SU-DHL-6 (cell line): ENCODE measurements around the gene PEX13.
A peak's percentile ranks its signal among the peaks of the same experiment; 100 is the strongest.

Experiments
- H2AFZ ChIP-seq: fragments of 200-600 bp; sonication (generic); 2 replicates; pipeline ENCODE4 v1.6.1; 2014; ENCODE audit warnings: low read depth, mild to moderate bottlenecking, moderate library complexity, mixed read lengths, antibody characterized with exemption, low read length; ENCODE audit not compliant: severe bottlenecking
- H3F3A ChIP-seq: fragments of 200-600 bp; shearing (Covaris generic); 2 replicates; pipeline ENCODE4 v1.6.0; 2016; ENCODE audit warnings: antibody characterized with exemption, mild to moderate bottlenecking; ENCODE audit not compliant: insufficient read depth
- H3K27ac ChIP-seq: fragments of 200-600 bp; sonication (generic); 2 replicates; pipeline ENCODE4 v1.5.1; 2016; ENCODE audit warnings: low read depth, mild to moderate bottlenecking, low read length, moderate library complexity, mixed read lengths
- H3K27me3 ChIP-seq: fragments of 200-600 bp; sonication (generic), shearing (Covaris generic); 2 replicates; pipeline ENCODE4 v1.6.0; 2014; ENCODE audit warnings: mild to moderate bottlenecking, low read length
- H3K36me3 ChIP-seq: fragments of 200-600 bp; sonication (generic); 2 replicates; pipeline ENCODE4 v1.6.1; 2014; ENCODE audit warnings: mild to moderate bottlenecking, low read length, mixed read lengths
- H3K4me2 ChIP-seq: fragments of 300-600, 200-600 bp; shearing (Covaris generic), sonication (generic); 2 replicates; pipeline ENCODE4 v1.6.0; 2014; ENCODE audit warnings: low read length, low read depth, mild to moderate bottlenecking; ENCODE audit not compliant: poor library complexity, severe bottlenecking
- H3K4me3 ChIP-seq: fragments of 200-600 bp; sonication (generic); 2 replicates; pipeline ENCODE4 v1.5.1; 2014; ENCODE audit warnings: antibody characterized with exemption, low read length, mild to moderate bottlenecking, mixed read lengths; ENCODE audit not compliant: insufficient read depth, poor library complexity, severe bottlenecking
- H3K79me2 ChIP-seq: fragments of 200-600 bp; sonication (generic); 2 replicates; pipeline ENCODE4 v1.6.1; 2014; ENCODE audit warnings: mild to moderate bottlenecking, low read length, moderate library complexity; ENCODE audit not compliant: insufficient read depth
- H3K9ac ChIP-seq: fragments of 200-600 bp; sonication (generic); 2 replicates; pipeline ENCODE4 v1.7.0; 2014; ENCODE audit warnings: mild to moderate bottlenecking, low read length
- H3K9me2 ChIP-seq: fragments of 200-600 bp; sonication (generic); replicated peaks from 2 replicates; pipeline ENCODE4 v1.6.1; 2014; ENCODE audit warnings: low read length; ENCODE audit not compliant: insufficient read depth
- H3K9me3 ChIP-seq: fragments of 200-600 bp; sonication (generic); 2 replicates; pipeline ENCODE4 v1.6.1; 2014; ENCODE audit warnings: low read length, mixed read lengths; ENCODE audit not compliant: insufficient read depth
- H4K20me1 ChIP-seq: fragments of 200-600 bp; sonication (generic); 2 replicates; pipeline ENCODE4 v1.6.1; 2014; ENCODE audit warnings: low read depth, mild to moderate bottlenecking, antibody characterized with exemption, low read length, moderate library complexity, mixed read lengths
- EZH2phosphoT487 ChIP-seq: fragments of 200-600 bp; sonication (generic), shearing (Covaris generic); conservative IDR thresholded peaks from 2 replicates; pipeline ENCODE4 v1.6.1; 2018; ENCODE audit warnings: mild to moderate bottlenecking, antibody characterized with exemption, low read length, moderate library complexity, mixed read lengths
- TF ChIP-seq, protein P1 (sequence below): fragments of 200-600 bp; sonication (generic); IDR thresholded peaks from one replicate; pipeline ENCODE4 v1.5.1; 2017; ENCODE audit warnings: antibody characterized with exemption, mild to moderate bottlenecking, low read length, moderate library complexity; ENCODE audit not compliant: insufficient read depth, poor library complexity, severe bottlenecking

The PEX13 gene

GRCh38 chr2:61065714-61066709 lies 48.5 kb downstream of the PEX13 start, which contains the start of gene SANBR:
TSS of gene SANBR (plus strand) at chr2:61065871. CDS start at chr2:61070351, 4,480 bp downstream.
- TF ChIP-seq EZH2phosphoT487, result no peak
- TF ChIP-seq, protein P1, sequence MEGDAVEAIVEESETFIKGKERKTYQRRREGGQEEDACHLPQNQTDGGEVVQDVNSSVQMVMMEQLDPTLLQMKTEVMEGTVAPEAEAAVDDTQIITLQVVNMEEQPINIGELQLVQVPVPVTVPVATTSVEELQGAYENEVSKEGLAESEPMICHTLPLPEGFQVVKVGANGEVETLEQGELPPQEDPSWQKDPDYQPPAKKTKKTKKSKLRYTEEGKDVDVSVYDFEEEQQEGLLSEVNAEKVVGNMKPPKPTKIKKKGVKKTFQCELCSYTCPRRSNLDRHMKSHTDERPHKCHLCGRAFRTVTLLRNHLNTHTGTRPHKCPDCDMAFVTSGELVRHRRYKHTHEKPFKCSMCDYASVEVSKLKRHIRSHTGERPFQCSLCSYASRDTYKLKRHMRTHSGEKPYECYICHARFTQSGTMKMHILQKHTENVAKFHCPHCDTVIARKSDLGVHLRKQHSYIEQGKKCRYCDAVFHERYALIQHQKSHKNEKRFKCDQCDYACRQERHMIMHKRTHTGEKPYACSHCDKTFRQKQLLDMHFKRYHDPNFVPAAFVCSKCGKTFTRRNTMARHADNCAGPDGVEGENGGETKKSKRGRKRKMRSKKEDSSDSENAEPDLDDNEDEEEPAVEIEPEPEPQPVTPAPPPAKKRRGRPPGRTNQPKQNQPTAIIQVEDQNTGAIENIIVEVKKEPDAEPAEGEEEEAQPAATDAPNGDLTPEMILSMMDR, result no peak
- Histone ChIP-seq H3K4me2 (peak within 1 kb of the TSS; percentile 89), H3K27ac (peak within 1 kb of the TSS; percentile 44), H3K4me3 (peak within 1 kb of the TSS; percentile 79), H3K36me3 (0 out of 2 replicates have a peak, but pooled peaks cover 4% of the 10 kb centered on the region), H3F3A (peaks cover 10% of the 10 kb centered on the region; the same call in 1 of the 2 replicates), H3K9me2 (no peaks in the 10 kb centered on the region), H3K9me3 (no peaks in the 10 kb centered on the region), H2AFZ (peak within 1 kb of the TSS; percentile 97), H3K79me2 (peaks cover 11% of the 10 kb centered on the region; the same call in 1 of the 2 replicates), H4K20me1 (no peaks in the 10 kb centered on the region), H3K9ac (peak within 1 kb of the TSS; percentile 82), H3K27me3 (no peaks in the 10 kb centered on the region)

- H3K4me3 ChIP-seq, result no peak overlapping the region
- no peak overlapping the region for H3K9ac ChIP-seq
- no peaks in the 10 kb centered on the region for H3K79me2 ChIP-seq
- no peaks in the 10 kb centered on the region for H4K20me1 ChIP-seq
- H3K9me3 ChIP-seq, result no peaks in the 10 kb centered on the region
- H3K36me3 ChIP-seq, result peaks cover 19% of the 10 kb centered on the region
- H3K4me2 ChIP-seq, result no peak overlapping the region
- no peaks in the 10 kb centered on the region for H3K9me2 ChIP-seq
- TF ChIP-seq, protein P1, result no peak
- no peak for TF ChIP-seq EZH2phosphoT487
- no peaks in the 10 kb centered on the region for H3F3A ChIP-seq
- no peak overlapping the region for H2AFZ ChIP-seq
- no peak overlapping the region for H3K27ac ChIP-seq
- H3K27me3 ChIP-seq, result no peaks in the 10 kb centered on the region
Observed at GRCh38 chr2:61074100-61074499, 56.6 kb downstream of the PEX13 start.

DNA sequence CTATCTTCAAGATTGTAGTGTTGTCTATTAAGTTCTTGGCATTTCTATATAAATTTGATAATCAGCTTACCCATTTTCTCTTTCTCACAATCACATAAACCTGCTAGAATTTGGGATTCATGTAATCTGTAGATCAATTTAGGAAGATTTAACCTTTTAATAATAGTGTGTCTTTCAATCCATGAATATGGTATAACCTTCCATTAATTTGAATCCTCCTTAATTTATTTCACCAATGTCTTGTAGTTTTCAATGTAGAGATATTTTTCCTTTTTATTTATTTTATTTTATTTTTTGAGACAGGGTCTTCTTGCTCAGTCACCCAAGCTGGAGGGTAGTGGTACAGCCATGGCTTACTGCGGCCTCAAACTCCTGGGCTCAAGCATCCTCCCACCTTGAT lies 68.4 kb downstream of the PEX13 start:
- Histone ChIP-seq H3K36me3 (peaks cover 6% of the 10 kb centered on the region; the same call in 1 of the 2 replicates), H3K27me3 (no peaks in the 10 kb centered on the region), H3K9ac (no peak overlapping the region), H3K4me3 (no peak overlapping the region), H3K79me2 (no peaks in the 10 kb centered on the region), H3K9me3 (no peaks in the 10 kb centered on the region), H2AFZ (no peak overlapping the region), H3K27ac (no peak overlapping the region), H3F3A (no peaks in the 10 kb centered on the region), H4K20me1 (no peaks in the 10 kb centered on the region), H3K4me2 (no peak overlapping the region), H3K9me2 (no peaks in the 10 kb centered on the region)
- TF ChIP-seq, protein P1, result no peak
- no peak for TF ChIP-seq EZH2phosphoT487
